Measurements from ENCODE around the gene TPCN2.

DNA sequence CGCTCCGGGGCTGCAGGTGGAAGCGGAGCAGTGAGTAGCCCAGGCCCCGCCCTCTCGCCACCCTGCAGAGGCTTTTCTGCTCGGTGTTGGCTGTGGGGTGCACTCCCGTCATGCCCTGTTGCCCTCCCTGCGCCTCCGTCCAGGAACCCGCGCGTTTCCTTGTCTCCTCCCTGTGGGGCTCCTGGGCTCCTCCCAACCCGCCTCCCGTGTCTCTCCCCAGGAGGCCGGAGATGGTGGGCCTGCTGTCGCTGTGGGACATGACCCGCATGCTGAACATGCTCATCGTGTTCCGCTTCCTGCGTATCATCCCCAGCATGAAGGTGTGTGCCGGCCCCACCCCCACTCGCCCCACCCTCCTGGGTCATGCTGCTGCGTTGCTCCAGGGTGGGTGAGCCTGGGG, 32.4 kb downstream of the TPCN2 start:
- TF ChIP-seq EP300 (IDR thresholded peaks at IDR 0.05) (no peak), CTCF (IDR thresholded peaks at IDR 0.05) (no peak)
